GM12878 (cell line): Measurements from ENCODE around the gene ENGASE. TPM values are rescaled to one million over a fixed set of nuclear protein-coding genes. Genes with fewer than 3 reads are reported as not detected.

Source experiments
- CREB1 ChIP-seq: IDR thresholded peaks from 2 replicates; pipeline ENCODE4 v1.6.1; 2012; ENCODE audit warnings: low read depth, mild to moderate bottlenecking, inconsistent platforms
- MTA3 ChIP-seq: IDR thresholded peaks from 2 replicates; pipeline ENCODE4 v1.6.1; 2012; ENCODE audit warnings: low read length, inconsistent platforms, borderline replicate concordance
- NFYB ChIP-seq: IDR thresholded peaks from 2 replicates; pipeline ENCODE4 v1.6.1; 2011; ENCODE audit warnings: low read depth, mild to moderate bottlenecking, low read length, improper control_type of control experiment, moderate library complexity; ENCODE audit not compliant: insufficient read depth
- NR2C1 ChIP-seq: fragments of 450-650 bp; IDR thresholded peaks from 2 replicates; pipeline ENCODE4 v1.6.1; 2017; ENCODE audit warnings: antibody characterized with exemption, mild to moderate bottlenecking, moderate library complexity
- RAD51 ChIP-seq: fragments of 450-650 bp; IDR thresholded peaks from 2 replicates; pipeline ENCODE4 v1.6.1; 2016; ENCODE audit warnings: moderate library complexity, mild to moderate bottlenecking, inconsistent platforms
- SIX5 ChIP-seq: IDR thresholded peaks from 2 replicates; pipeline ENCODE4 v1.6.1; 2011; ENCODE audit warnings: mild to moderate bottlenecking, low read depth, low read length, moderate library complexity; ENCODE audit not compliant: severe bottlenecking
- STAT1 ChIP-seq: fragments of 450-650 bp; conservative IDR thresholded peaks from 2 replicates; pipeline ENCODE4 v1.6.1; 2014; ENCODE audit warnings: antibody characterized with exemption, mild to moderate bottlenecking
- polyA plus RNA-seq, 11 experiments: library from polyadenylated mRNA; depleted of rRNA in 4 of 11; unstranded in 6 of 11; stranded (reverse) in 5 of 11; fragments of >200 nt; fragmentation: Nextera tagmentation in 4 of 11; fragmentation: Illumina TruSeq in 1 of 11; extraction: Ambion mirVana in 4 of 11; extraction: Trizol in 1 of 11; gene quantifications; 1 replicate in 1 of 11; 2 replicates in 10 of 11; pipeline versions ENCODE4 v1.2.1 to v1.2.3, GENCODE V29; 2011 to 2016; ENCODE audit warnings: inconsistent platforms in 2 of 11, missing spikeins in 2 of 11, low read depth in 1 of 11
- total RNA-seq, 4 experiments: library from RNA; depleted of rRNA in 3 of 4; stranded (reverse); fragments of >200 nt in 3 of 4; fragmentation: Illumina TruSeq in 1 of 4; extraction: Trizol in 1 of 4; gene quantifications; 2 replicates each; pipeline versions ENCODE4 v1.2.1 to v1.2.3, GENCODE V29; 2013 to 2021
- TF ChIP-seq, protein P1 (sequence below): fragments of 150-350 bp; IDR thresholded peaks from 2 replicates; pipeline ENCODE4 v1.6.1; 2014; ENCODE audit warnings: mild to moderate bottlenecking, low read depth, low read length
- TF ChIP-seq, protein P2 (sequence below): IDR thresholded peaks from 2 replicates; pipeline ENCODE4 v1.6.1; 2011; ENCODE audit warnings: low read depth, low read length, improper control_type of control experiment, borderline replicate concordance
- TF ChIP-seq, protein P3 (sequence below): fragments of 450-650 bp; IDR thresholded peaks from 2 replicates; pipeline ENCODE4 v1.6.1; 2017; ENCODE audit warnings: mild to moderate bottlenecking, moderate library complexity
- TF ChIP-seq, protein P4 (sequence below): fragments of 450-650 bp; IDR thresholded peaks from 2 replicates; pipeline ENCODE4 v1.6.1; 2016; ENCODE audit warnings: mild to moderate bottlenecking
- TF ChIP-seq, protein P5 (sequence below): fragments of 450-650 bp; IDR thresholded peaks from 2 replicates; pipeline ENCODE4 v1.6.1; 2014; ENCODE audit warnings: mild to moderate bottlenecking
- TF ChIP-seq, protein P6 (sequence below): IDR thresholded peaks from 2 replicates; pipeline ENCODE4 v1.6.1; 2012; ENCODE audit warnings: improper control_type of control experiment, low read depth, low read length; ENCODE audit not compliant: insufficient replicate concordance

ENGASE gene
- total and polyA plus RNA-seq, 10 of the 15 experiments (the other 5 are each of a cell fraction or from before 2014, with no cell fraction given) = 0.18 to 28.9 (median 10.5) TPM

DNA sequence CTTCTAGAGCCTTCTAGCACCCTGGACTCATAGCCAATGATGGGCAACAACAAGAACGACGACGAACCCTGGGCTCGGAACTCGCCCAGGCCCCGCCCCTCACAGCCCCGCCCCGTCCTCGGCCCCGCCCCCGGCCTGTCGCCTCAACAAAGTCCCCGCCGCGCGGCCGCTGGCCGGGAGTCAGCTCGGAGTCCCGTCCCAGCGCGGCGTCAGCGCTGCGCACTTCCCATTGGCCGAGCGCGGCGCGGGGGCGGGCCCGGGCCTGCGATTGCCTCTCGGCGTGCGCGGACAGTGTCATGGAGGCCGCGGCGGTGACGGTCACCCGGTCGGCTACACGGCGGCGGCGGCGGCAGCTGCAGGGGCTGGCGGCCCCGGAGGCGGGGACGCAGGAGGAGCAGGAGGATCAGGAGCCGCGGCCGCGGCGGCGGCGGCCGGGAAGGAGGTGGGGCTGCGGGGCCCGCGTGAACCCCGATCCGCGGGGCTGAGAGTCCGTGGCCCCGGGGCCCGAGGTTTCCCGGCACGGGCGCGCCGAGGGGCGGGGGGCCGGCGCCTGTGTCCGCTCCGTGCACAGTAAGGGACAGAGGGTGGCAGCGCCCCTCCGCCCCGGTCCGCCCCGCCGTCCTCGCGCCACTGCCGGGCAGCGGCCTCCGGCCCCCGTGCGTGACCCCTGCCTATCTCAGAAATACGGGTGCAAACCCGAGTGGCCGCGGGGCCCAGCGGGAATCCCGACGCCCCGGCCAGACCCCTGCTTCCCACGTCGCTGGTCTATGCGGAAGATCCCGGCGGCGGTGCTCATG is at the start of gene ENGASE (continued):
- TF ChIP-seq, protein P1, sequence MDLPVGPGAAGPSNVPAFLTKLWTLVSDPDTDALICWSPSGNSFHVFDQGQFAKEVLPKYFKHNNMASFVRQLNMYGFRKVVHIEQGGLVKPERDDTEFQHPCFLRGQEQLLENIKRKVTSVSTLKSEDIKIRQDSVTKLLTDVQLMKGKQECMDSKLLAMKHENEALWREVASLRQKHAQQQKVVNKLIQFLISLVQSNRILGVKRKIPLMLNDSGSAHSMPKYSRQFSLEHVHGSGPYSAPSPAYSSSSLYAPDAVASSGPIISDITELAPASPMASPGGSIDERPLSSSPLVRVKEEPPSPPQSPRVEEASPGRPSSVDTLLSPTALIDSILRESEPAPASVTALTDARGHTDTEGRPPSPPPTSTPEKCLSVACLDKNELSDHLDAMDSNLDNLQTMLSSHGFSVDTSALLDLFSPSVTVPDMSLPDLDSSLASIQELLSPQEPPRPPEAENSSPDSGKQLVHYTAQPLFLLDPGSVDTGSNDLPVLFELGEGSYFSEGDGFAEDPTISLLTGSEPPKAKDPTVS = no peak
- TF ChIP-seq, protein P2, sequence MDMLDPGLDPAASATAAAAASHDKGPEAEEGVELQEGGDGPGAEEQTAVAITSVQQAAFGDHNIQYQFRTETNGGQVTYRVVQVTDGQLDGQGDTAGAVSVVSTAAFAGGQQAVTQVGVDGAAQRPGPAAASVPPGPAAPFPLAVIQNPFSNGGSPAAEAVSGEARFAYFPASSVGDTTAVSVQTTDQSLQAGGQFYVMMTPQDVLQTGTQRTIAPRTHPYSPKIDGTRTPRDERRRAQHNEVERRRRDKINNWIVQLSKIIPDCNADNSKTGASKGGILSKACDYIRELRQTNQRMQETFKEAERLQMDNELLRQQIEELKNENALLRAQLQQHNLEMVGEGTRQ = no peak
- TF ChIP-seq STAT1 (no peak), MTA3 (no peak), RAD51 (no peak), NFYB (peak; percentile 77; the same call in 1 of the 2 replicates), SIX5 (no peak), NR2C1 (no peak), CREB1 (peak; percentile 55; the same call in 1 of the 2 replicates)
- TF ChIP-seq, protein P3, sequence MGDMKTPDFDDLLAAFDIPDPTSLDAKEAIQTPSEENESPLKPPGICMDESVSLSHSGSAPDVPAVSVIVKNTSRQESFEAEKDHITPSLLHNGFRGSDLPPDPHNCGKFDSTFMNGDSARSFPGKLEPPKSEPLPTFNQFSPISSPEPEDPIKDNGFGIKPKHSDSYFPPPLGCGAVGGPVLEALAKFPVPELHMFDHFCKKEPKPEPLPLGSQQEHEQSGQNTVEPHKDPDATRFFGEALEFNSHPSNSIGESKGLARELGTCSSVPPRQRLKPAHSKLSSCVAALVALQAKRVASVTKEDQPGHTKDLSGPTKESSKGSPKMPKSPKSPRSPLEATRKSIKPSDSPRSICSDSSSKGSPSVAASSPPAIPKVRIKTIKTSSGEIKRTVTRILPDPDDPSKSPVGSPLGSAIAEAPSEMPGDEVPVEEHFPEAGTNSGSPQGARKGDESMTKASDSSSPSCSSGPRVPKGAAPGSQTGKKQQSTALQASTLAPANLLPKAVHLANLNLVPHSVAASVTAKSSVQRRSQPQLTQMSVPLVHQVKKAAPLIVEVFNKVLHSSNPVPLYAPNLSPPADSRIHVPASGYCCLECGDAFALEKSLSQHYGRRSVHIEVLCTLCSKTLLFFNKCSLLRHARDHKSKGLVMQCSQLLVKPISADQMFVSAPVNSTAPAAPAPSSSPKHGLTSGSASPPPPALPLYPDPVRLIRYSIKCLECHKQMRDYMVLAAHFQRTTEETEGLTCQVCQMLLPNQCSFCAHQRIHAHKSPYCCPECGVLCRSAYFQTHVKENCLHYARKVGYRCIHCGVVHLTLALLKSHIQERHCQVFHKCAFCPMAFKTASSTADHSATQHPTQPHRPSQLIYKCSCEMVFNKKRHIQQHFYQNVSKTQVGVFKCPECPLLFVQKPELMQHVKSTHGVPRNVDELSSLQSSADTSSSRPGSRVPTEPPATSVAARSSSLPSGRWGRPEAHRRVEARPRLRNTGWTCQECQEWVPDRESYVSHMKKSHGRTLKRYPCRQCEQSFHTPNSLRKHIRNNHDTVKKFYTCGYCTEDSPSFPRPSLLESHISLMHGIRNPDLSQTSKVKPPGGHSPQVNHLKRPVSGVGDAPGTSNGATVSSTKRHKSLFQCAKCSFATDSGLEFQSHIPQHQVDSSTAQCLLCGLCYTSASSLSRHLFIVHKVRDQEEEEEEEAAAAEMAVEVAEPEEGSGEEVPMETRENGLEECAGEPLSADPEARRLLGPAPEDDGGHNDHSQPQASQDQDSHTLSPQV = 0 out of 2 replicates have a peak, but pooled peaks have one; percentile 28
- TF ChIP-seq, protein P4, sequence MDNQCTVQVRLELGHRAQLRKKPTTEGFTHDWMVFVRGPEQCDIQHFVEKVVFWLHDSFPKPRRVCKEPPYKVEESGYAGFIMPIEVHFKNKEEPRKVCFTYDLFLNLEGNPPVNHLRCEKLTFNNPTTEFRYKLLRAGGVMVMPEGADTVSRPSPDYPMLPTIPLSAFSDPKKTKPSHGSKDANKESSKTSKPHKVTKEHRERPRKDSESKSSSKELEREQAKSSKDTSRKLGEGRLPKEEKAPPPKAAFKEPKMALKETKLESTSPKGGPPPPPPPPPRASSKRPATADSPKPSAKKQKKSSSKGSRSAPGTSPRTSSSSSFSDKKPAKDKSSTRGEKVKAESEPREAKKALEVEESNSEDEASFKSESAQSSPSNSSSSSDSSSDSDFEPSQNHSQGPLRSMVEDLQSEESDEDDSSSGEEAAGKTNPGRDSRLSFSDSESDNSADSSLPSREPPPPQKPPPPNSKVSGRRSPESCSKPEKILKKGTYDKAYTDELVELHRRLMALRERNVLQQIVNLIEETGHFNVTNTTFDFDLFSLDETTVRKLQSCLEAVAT = no peak
- TF ChIP-seq, protein P5, sequence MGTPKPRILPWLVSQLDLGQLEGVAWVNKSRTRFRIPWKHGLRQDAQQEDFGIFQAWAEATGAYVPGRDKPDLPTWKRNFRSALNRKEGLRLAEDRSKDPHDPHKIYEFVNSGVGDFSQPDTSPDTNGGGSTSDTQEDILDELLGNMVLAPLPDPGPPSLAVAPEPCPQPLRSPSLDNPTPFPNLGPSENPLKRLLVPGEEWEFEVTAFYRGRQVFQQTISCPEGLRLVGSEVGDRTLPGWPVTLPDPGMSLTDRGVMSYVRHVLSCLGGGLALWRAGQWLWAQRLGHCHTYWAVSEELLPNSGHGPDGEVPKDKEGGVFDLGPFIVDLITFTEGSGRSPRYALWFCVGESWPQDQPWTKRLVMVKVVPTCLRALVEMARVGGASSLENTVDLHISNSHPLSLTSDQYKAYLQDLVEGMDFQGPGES = peak; percentile 46; the same call in 1 of the 2 replicates
- TF ChIP-seq, protein P6, sequence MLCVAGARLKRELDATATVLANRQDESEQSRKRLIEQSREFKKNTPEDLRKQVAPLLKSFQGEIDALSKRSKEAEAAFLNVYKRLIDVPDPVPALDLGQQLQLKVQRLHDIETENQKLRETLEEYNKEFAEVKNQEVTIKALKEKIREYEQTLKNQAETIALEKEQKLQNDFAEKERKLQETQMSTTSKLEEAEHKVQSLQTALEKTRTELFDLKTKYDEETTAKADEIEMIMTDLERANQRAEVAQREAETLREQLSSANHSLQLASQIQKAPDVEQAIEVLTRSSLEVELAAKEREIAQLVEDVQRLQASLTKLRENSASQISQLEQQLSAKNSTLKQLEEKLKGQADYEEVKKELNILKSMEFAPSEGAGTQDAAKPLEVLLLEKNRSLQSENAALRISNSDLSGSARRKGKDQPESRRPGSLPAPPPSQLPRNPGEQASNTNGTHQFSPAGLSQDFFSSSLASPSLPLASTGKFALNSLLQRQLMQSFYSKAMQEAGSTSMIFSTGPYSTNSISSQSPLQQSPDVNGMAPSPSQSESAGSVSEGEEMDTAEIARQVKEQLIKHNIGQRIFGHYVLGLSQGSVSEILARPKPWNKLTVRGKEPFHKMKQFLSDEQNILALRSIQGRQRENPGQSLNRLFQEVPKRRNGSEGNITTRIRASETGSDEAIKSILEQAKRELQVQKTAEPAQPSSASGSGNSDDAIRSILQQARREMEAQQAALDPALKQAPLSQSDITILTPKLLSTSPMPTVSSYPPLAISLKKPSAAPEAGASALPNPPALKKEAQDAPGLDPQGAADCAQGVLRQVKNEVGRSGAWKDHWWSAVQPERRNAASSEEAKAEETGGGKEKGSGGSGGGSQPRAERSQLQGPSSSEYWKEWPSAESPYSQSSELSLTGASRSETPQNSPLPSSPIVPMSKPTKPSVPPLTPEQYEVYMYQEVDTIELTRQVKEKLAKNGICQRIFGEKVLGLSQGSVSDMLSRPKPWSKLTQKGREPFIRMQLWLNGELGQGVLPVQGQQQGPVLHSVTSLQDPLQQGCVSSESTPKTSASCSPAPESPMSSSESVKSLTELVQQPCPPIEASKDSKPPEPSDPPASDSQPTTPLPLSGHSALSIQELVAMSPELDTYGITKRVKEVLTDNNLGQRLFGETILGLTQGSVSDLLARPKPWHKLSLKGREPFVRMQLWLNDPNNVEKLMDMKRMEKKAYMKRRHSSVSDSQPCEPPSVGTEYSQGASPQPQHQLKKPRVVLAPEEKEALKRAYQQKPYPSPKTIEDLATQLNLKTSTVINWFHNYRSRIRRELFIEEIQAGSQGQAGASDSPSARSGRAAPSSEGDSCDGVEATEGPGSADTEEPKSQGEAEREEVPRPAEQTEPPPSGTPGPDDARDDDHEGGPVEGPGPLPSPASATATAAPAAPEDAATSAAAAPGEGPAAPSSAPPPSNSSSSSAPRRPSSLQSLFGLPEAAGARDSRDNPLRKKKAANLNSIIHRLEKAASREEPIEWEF = no peak
